K562 (cell line): ENCODE results near the gene FAM83F. TPM values are rescaled to one million over a fixed set of nuclear protein-coding genes. Genes with fewer than 3 reads are reported as not detected.

Experiments used
- ATAC-seq: fragments of 200-7000 bp; cut with Tn5 transposase; 3 replicates; pipeline ENCODE4 v1.9.1; 2020; ENCODE audit warnings: moderate library complexity
- BruUV-seq: library from RNA; stranded (reverse); fragments of 400-500 nt; replicated peaks from 2 replicates; lab custom pipeline; 2021; lab: Mats Ljungman, UMichigan
- CTCF ChIA-PET: fragments of 300-600 bp; formaldehyde crosslinking; extraction: SDS; loops from one replicate; lab custom pipeline; 2021; ENCODE audit warnings: low intra/inter-chr PET ratio; lab: Yijun Ruan, JAX
- POLR2A ChIA-PET: fragments of 300-600, 350-650 bp; sonication (Branson Sonifier 250); formaldehyde crosslinking; extraction: SDS; loops from one replicate; lab custom pipeline; 2021; ENCODE audit warnings: antibody characterized with exemption, inconsistent platforms; lab: Yijun Ruan, JAX
- DNase-seq, 4 experiments: peaks; one replicate each; pipeline versions ENCODE4 v3.0.0 to v3.0.0-alpha.2; 2011 to 2018; ENCODE audit warnings: low spot score in 3 of 4, mixed read lengths in 3 of 4; ENCODE audit errors: extremely low read depth in 1 of 4
- FAIRE-seq: peaks from 2 replicates; lab custom pipeline; 2011; peaks lifted over from hg19 to GRCh38; lab: Jason Lieb, UNC
- H2AFZ ChIP-seq: 2 replicates; pipeline ENCODE4 v1.6.0; 2011; ENCODE audit warnings: low read depth, low read length, control low read depth, inconsistent platforms
- H3K27ac ChIP-seq: fragments of 200-600 bp; 3 replicates; pipeline ENCODE4 v1.8.0; 2011; ENCODE audit warnings: low read depth, mild to moderate bottlenecking, control low read depth, inconsistent platforms, low read length, moderate library complexity, mixed read lengths; ENCODE audit errors: extremely low read depth
- H3K27me3 ChIP-seq, 2 experiments: fragments of 300-600 bp in 1 of 2; 2 replicates in 1 of 2; 3 replicates in 1 of 2; pipeline versions ENCODE4 v1.6.0 to v1.8.0; 2011; ENCODE audit warnings: inconsistent platforms in 2 of 2, low read length in 2 of 2, mild to moderate bottlenecking in 1 of 2, mixed read lengths in 1 of 2, moderate library complexity in 1 of 2; ENCODE audit not compliant: control insufficient read depth in 2 of 2, insufficient read depth in 2 of 2
- H3K36me3 ChIP-seq: fragments of 300-600 bp; 3 replicates; pipeline ENCODE4 v1.8.0; 2011; ENCODE audit warnings: mild to moderate bottlenecking, low read length, inconsistent platforms; ENCODE audit not compliant: control insufficient read depth, insufficient read depth
- H3K4me1 ChIP-seq, 2 experiments: fragments of 200-600 bp in 1 of 2; replicated peaks in 1 of 2; 2 replicates in 1 of 2; 3 replicates in 1 of 2; pipeline versions ENCODE4 v1.5.1 to v1.8.0; 2011; ENCODE audit warnings: inconsistent platforms in 2 of 2, low read length in 2 of 2, mild to moderate bottlenecking in 1 of 2, mixed read lengths in 1 of 2, moderate library complexity in 1 of 2; ENCODE audit not compliant: control insufficient read depth in 2 of 2, insufficient read depth in 2 of 2
- H3K4me2 ChIP-seq: 2 replicates; pipeline ENCODE4 v1.6.1; 2011; ENCODE audit warnings: low read length, control low read depth, inconsistent platforms, mixed read lengths; ENCODE audit not compliant: insufficient read depth
- H3K4me3 ChIP-seq: fragments of 200-600 bp; sonication (generic), shearing (Covaris generic); 2 replicates; pipeline ENCODE4 v1.5.1; 2016; ENCODE audit warnings: control low read depth, inconsistent platforms
- H3K79me2 ChIP-seq: fragments of 200-600 bp; 3 replicates; pipeline ENCODE4 v1.8.0; 2011; ENCODE audit warnings: low read length, inconsistent platforms; ENCODE audit not compliant: control insufficient read depth, insufficient read depth
- H3K9ac ChIP-seq, 2 experiments: 2 replicates each; pipeline versions ENCODE4 v1.6.0 to v1.6.1; 2011; ENCODE audit warnings: low read depth in 2 of 2, low read length in 2 of 2, control low read depth in 1 of 2, inconsistent platforms in 1 of 2, mild to moderate bottlenecking in 1 of 2, mixed read lengths in 1 of 2; ENCODE audit not compliant: insufficient read depth in 1 of 2
- H3K9me1 ChIP-seq: one replicate; pipeline ENCODE4 v1.6.0; 2011; ENCODE audit warnings: inconsistent platforms, mild to moderate bottlenecking, low read length, moderate library complexity; ENCODE audit not compliant: control insufficient read depth, insufficient read depth
- H3K9me3 ChIP-seq: replicated peaks from 2 replicates; pipeline ENCODE4 v1.5.1; 2011; ENCODE audit warnings: low read depth, low read length, inconsistent platforms; ENCODE audit not compliant: control insufficient read depth, insufficient read depth
- H4K20me1 ChIP-seq: replicated peaks from 2 replicates; pipeline ENCODE4 v1.6.1; 2011; ENCODE audit warnings: low read length, inconsistent platforms, mixed read lengths; ENCODE audit not compliant: control insufficient read depth, insufficient read depth
- ADNP ChIP-seq: fragments of 200-800 bp; sonication (Bioruptor generic); IDR thresholded peaks from 2 replicates; pipeline ENCODE4 v1.6.1; 2016; ENCODE audit warnings: missing genetic modification characterization, missing compliant biosample characterization
- GMEB1 ChIP-seq: fragments of 250-450 bp; sonication (Bioruptor Pico); IDR thresholded peaks from 2 replicates; pipeline ENCODE4 v1.4.0; 2020; ENCODE audit warnings: mild to moderate bottlenecking
- HNRNPH1 ChIP-seq: fragments of 200-400 bp; formaldehyde crosslinking; optimal IDR thresholded peaks from 2 replicates; pipeline ENCODE3; 2017; ENCODE audit warnings: low read depth, mild to moderate bottlenecking, low read length, moderate library complexity
- MAZ ChIP-seq, 2 experiments: fragments of 450-650 bp in 1 of 2; sonication (generic) in 1 of 2; formaldehyde crosslinking; IDR thresholded peaks in 1 of 2; conservative IDR thresholded peaks in 1 of 2; 2 replicates each; pipeline versions ENCODE4 v1.4.0 to v1.5.0; 2020; ENCODE audit warnings: mild to moderate bottlenecking in 1 of 2, missing genetic modification reagents in 1 of 2
- NR2C2 ChIP-seq, 2 experiments: fragments of 200-800 bp in 1 of 2; sonication (Bioruptor generic) in 1 of 2; sonication (generic) in 1 of 2; formaldehyde crosslinking in 1 of 2; IDR thresholded peaks; 2 replicates each; pipeline versions ENCODE4 v1.6.1 to v1.8.0; 2016 to 2022; ENCODE audit warnings: mild to moderate bottlenecking in 1 of 2, missing compliant biosample characterization in 1 of 2, missing genetic modification characterization in 1 of 2, missing genetic modification reagents in 1 of 2
- PHTF2 ChIP-seq: fragments of 250-450 bp; sonication (Bioruptor Pico); IDR thresholded peaks from 2 replicates; pipeline ENCODE4 v1.5.0; 2021; ENCODE audit warnings: mild to moderate bottlenecking
- RBM15 ChIP-seq: fragments of 200-400 bp; formaldehyde crosslinking; IDR thresholded peaks from 2 replicates; pipeline ENCODE4 v1.6.1; 2018; ENCODE audit warnings: mild to moderate bottlenecking, low read length, moderate library complexity; ENCODE audit not compliant: insufficient read depth
- RCOR1 ChIP-seq, 2 experiments: IDR thresholded peaks; 2 replicates each; pipeline ENCODE4 v1.6.1; 2012; ENCODE audit warnings: low read depth in 2 of 2, low read length in 2 of 2, borderline replicate concordance in 1 of 2, improper control_type of control experiment in 1 of 2
- RUNX1 ChIP-seq: sonication (generic); IDR thresholded peaks from 2 replicates; pipeline ENCODE4 v1.6.1; 2016; ENCODE audit warnings: antibody characterized with exemption, low read depth
- TFAM ChIP-seq: fragments of 250-450 bp; sonication (Bioruptor Pico); conservative IDR thresholded peaks from 2 replicates; pipeline ENCODE4 v1.5.0; 2021; ENCODE audit warnings: mild to moderate bottlenecking, moderate library complexity
- ZFP36 ChIP-seq: fragments of 150-350 bp; IDR thresholded peaks from 2 replicates; pipeline ENCODE4 v1.6.1; 2018; ENCODE audit warnings: low read length, low read depth; ENCODE audit not compliant: partially characterized antibody
- ZNF24 ChIP-seq: fragments of 450-650 bp; IDR thresholded peaks from 2 replicates; pipeline ENCODE4 v1.6.1; 2016
- ZNF512 ChIP-seq: IDR thresholded peaks from 2 replicates; pipeline ENCODE4 v1.6.1; 2016; ENCODE audit warnings: missing genetic modification characterization, missing compliant biosample characterization
- ZNF584 ChIP-seq: fragments of 200-800 bp; sonication (Bioruptor generic); IDR thresholded peaks from 2 replicates; pipeline ENCODE4 v1.6.1; 2016; ENCODE audit warnings: low read depth, mild to moderate bottlenecking, missing genetic modification characterization, missing compliant biosample characterization
- ZNF589 ChIP-seq: fragments of 200-800 bp; sonication (Bioruptor generic); IDR thresholded peaks from 2 replicates; pipeline ENCODE4 v1.6.1; 2016; ENCODE audit warnings: low read depth, missing genetic modification characterization, missing compliant biosample characterization
- WGBS: fragments of 100-300 bp; shearing (Covaris generic); methylation state at CpG from one replicate; pipeline ENCODE4 v1.1.6; 2016; ENCODE audit warnings: low coverage, mixed read lengths; ENCODE audit not compliant: insufficient coverage; ENCODE audit errors: missing lambda C conversion rate; 5-methylcytosine and 5-hydroxymethylcytosine counted together
- in situ Hi-C: fragments of 300-500 bp; cut with MboI; formaldehyde crosslinking; loops from 4 replicates; pipeline ENCODE4 v1.15.0; 2018; ENCODE audit warnings: inconsistent platforms, mixed read lengths
- intact Hi-C: fragments of 100-400 bp; cut with micrococcal nuclease; formaldehyde crosslinking; loops from 2 replicates; pipeline ENCODE4 v1.14.2; 2022
- polyA plus RNA-seq, 8 experiments: library from polyadenylated mRNA; depleted of rRNA in 4 of 8; stranded (reverse) in 5 of 8; unstranded in 3 of 8; fragments of >200 nt; fragmentation: Nextera tagmentation in 2 of 8; fragmentation: Illumina TruSeq in 1 of 8; extraction: Ambion mirVana in 2 of 8; extraction: Trizol in 1 of 8; gene quantifications; 2 replicates each; pipeline versions ENCODE4 v1.2.1 to v1.2.3, GENCODE V29; 2011 to 2014; ENCODE audit warnings: inconsistent platforms in 1 of 8, missing spikeins in 1 of 8
- total RNA-seq, 7 experiments: library from RNA; depleted of rRNA in 6 of 7; stranded (reverse); fragments of >200 nt in 6 of 7; fragmentation: Illumina TruSeq in 2 of 7; extraction: Trizol in 2 of 7; gene quantifications; 2 replicates each; pipeline versions ENCODE4 v1.2.1 to v1.2.3, GENCODE V29; 2011 to 2021; ENCODE audit warnings: low replicate concordance in 1 of 7

The FAM83F gene
- total and polyA plus RNA-seq, 9 of the 15 experiments (the other 6 are each of a cell fraction or from before 2014, with no cell fraction given), result under 0.01 to 0.13 (median 0.04) TPM; not detected in 1

- Histone ChIP-seq H3K9me3 (no peaks in the 10 kb centered on the region), H4K20me1 (no peaks in the 10 kb centered on the region), H3K79me2 (peaks cover 77% of the 10 kb centered on the region), H2AFZ (peak overlapping the region; percentile 52; the same call in 1 of the 2 replicates), H3K4me3 (peak overlapping the region; percentile 55), H3K4me2 (peak overlapping the region; percentile 92), H3K27ac (peak overlapping the region; percentile 93), H3K36me3 (peaks cover 38% of the 10 kb centered on the region; the same call in 2 of the 3 replicates), H3K4me1 (peaks cover 20 to 60% of the 10 kb centered on the region in 2 experiments; a peak in 4 of 5 replicates), H3K27me3 (no peaks in the 10 kb centered on the region), H3K9ac (peak overlapping the region; percentile 88), H3K9me1 (no peaks in the 10 kb centered on the region)
- POLR2A ChIA-PET, result interaction anchor here (0.6 to 2.1 kb wide), 6 partner anchors 10 to 93 kb away, joined by 3 to 13 read pairs (median 4); partner anchors contain the start of gene TMA7B
- CTCF ChIA-PET, result no interaction called here
- no TSS peak for BruUV-seq
- DNase-seq, result peak in 2 of 4 experiments; percentile 14 to 35
- in situ Hi-C loops, result no loop called here
- intact Hi-C loops, result no loop called here
- FAIRE-seq, result peak; percentile 11
- WGBS, result 4% methylated on average over 8 of the region's 8 CpGs
- peak; percentile 54 for ATAC-seq
- TF ChIP-seq ZNF589 (CRISPR knock-in tag), result 0 out of 2 replicates have a peak, but pooled peaks have one; percentile 5
- TF ChIP-seq ZFP36, result peak; percentile 45
- peak; percentile 90 for TF ChIP-seq ZNF24
- no peak for TF ChIP-seq RUNX1
- no peak for TF ChIP-seq PHTF2
- no peak for TF ChIP-seq MAZ (CRISPR knock-in tag; conservative IDR thresholded peaks at IDR 0.05 in 1 of 2, IDR thresholded peaks at IDR 0.05 in 1 of 2)
- TF ChIP-seq TFAM, result no peak
- no peak for TF ChIP-seq ZNF512 (tag)
- TF ChIP-seq GMEB1 (CRISPR knock-in tag), result 0 out of 2 replicates have a peak, but pooled peaks have one; percentile 17
- TF ChIP-seq RCOR1 (IDR thresholded peaks at IDR 0.05; ENCODE audit: borderline replicate concordance in 1 of 2, low read depth in 2 of 2, low read length in 2 of 2), result 0 out of 4 replicates have a peak, but pooled peaks of 1 of the 2 experiments have one; percentile 55
- TF ChIP-seq RBM15, result no peak
- TF ChIP-seq ADNP (tag), result no peak
- TF ChIP-seq ZNF584 (CRISPR knock-in tag), result 0 out of 2 replicates have a peak, but pooled peaks have one; percentile 15
- TF ChIP-seq NR2C2 (CRISPR knock-in tag; IDR thresholded peaks at IDR 0.05), result no peak
- peak; percentile 24; the same call in 1 of the 2 replicates for TF ChIP-seq NR2C2 (tag; IDR thresholded peaks at IDR 0.05)
- TF ChIP-seq HNRNPH1, result no peak
Observed at GRCh38 chr22:39947220-39948216, 47.2 kb upstream of the FAM83F start.
